Lung (tissue), 12 donors: ENCODE measurements around the gene ZNF106. TPM values are rescaled to one million over a fixed set of nuclear protein-coding genes. Genes with fewer than 3 reads are reported as not detected.
A peak's percentile ranks its signal among the peaks of the same experiment; 100 is the strongest.

Experiments used
- ATAC-seq: fragments of 200-7000 bp; cut with Tn5 transposase; one replicate; pipeline ENCODE4 v1.9.1; 2020; ENCODE audit warnings: moderate number of reproducible peaks; ENCODE audit not compliant: insufficient read depth, low FRiP score
- DNase-seq, 3 donors: peaks; one replicate each; pipeline ENCODE4 v3.0.0-alpha.2; 2013 to 2017
- H3K27ac ChIP-seq, 2 donors: one replicate each; pipeline ENCODE4 v1.5.1; 2013; ENCODE audit warnings: mild to moderate bottlenecking in 2 of 2, moderate library complexity in 2 of 2, control low read depth in 1 of 2, inconsistent platforms in 1 of 2, low read depth in 1 of 2, low read length in 1 of 2
- H3K27me3 ChIP-seq, 3 donors: one replicate each; pipeline ENCODE4 v1.5.1; 2013; ENCODE audit warnings: low read length in 2 of 3; ENCODE audit not compliant: control insufficient read depth in 3 of 3, insufficient read depth in 3 of 3
- H3K36me3 ChIP-seq, 4 donors: one replicate each; pipeline ENCODE4 v1.5.1; 2013; ENCODE audit warnings: low read length in 4 of 4, mild to moderate bottlenecking in 1 of 4, moderate library complexity in 1 of 4; ENCODE audit not compliant: control insufficient read depth in 4 of 4, insufficient read depth in 4 of 4
- H3K4me1 ChIP-seq, 5 donors: one replicate each; pipeline ENCODE4 v1.5.1; 2013; ENCODE audit warnings: low read length in 5 of 5, mild to moderate bottlenecking in 2 of 5, moderate library complexity in 1 of 5; ENCODE audit not compliant: control insufficient read depth in 5 of 5, insufficient read depth in 5 of 5
- H3K4me3 ChIP-seq: one replicate; pipeline ENCODE4 v1.5.1; 2013; ENCODE audit warnings: mild to moderate bottlenecking, control low read depth, moderate library complexity
- H3K9ac ChIP-seq, 2 donors: one replicate each; pipeline ENCODE4 v1.5.1; 2013; ENCODE audit warnings: low read length in 2 of 2, control low read depth in 1 of 2; ENCODE audit not compliant: insufficient read depth in 1 of 2
- H3K9me3 ChIP-seq, 4 donors: one replicate each; pipeline ENCODE4 v1.5.1; 2013; ENCODE audit warnings: low read length in 3 of 4, mild to moderate bottlenecking in 1 of 4, moderate library complexity in 1 of 4; ENCODE audit not compliant: control insufficient read depth in 4 of 4, insufficient read depth in 3 of 4
- CTCF ChIP-seq: IDR thresholded peaks from 2 replicates; pipeline ENCODE4 v1.5.1; 2012; ENCODE audit warnings: mild to moderate bottlenecking; ENCODE audit errors: control extremely low read depth, extremely low read depth
- WGBS, 2 donors: extraction: QIAGEN DNeasy Blood & Tissue Kit; methylation state at CpG; one replicate each; pipeline ENCODE4 v1.1.7; 2013; 5-methylcytosine and 5-hydroxymethylcytosine counted together
- polyA plus RNA-seq, 2 donors: library from polyadenylated mRNA; stranded (reverse); fragments of 200-250 nt; gene quantifications; one replicate each; pipeline ENCODE4 v1.2.1, GENCODE V29; 2013
- total RNA-seq, 2 donors: library from RNA; depleted of rRNA in 1 of 2; stranded (reverse); fragments of >200 nt in 1 of 2; gene quantifications; one replicate each; pipeline ENCODE4 v1.2.1, GENCODE V29; 2014 to 2021
- donor health status: control.
- donor health status: control.
- donor health status: Bipolar disorder and iron deficiency.
- donor health status: healthy.
- donor health status: DM: yes; HTN: yes; CAD: no.

ZNF106 gene
- total and polyA plus RNA-seq, 4 donors: 10.9 to 67.5 (median 41.2) TPM

- H3K4me3 ChIP-seq: no peak overlapping the region
- no peak for DNase-seq
- H3K9me3 ChIP-seq: no peaks in the 10 kb centered on the region
- ATAC-seq: no peak
- peaks cover 0 to 2% (median 0%) of the 10 kb centered on the region in 5 donors for H3K4me1 ChIP-seq
- H3K9ac ChIP-seq: no peak overlapping the region
- WGBS, 2 donors: 75 to 89% methylated on average over 8 of the region's 8 CpGs
- no peak for TF ChIP-seq CTCF
- peaks cover 5 to 8% (median 7%) of the 10 kb centered on the region in 4 donors for H3K36me3 ChIP-seq
- no peaks in the 10 kb centered on the region for H3K27me3 ChIP-seq
- no peak overlapping the region for H3K27ac ChIP-seq
These were observed 25.3 kb downstream of the ZNF106 start for GRCh38 chr15:42465520-42466259.

DNA sequence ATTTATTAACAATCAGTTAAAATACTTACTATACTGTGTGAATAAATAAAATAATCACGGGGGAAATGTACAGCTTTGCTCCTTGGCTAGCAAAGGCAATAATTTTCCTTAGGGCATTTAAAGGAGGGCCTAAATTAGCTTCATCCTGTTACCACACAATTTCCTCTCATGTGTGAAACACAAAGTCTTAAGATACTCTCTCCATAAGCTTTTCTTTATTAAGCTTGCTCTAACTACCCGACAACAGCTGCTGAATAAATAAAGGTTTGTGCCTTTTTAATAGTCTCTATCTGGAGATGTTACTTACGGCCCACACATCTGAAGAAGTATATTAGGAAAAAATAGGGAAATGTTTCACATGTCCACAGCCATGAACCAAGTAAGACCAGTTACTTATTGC lies 29.7 kb downstream of the ZNF106 start:
- ATAC-seq (no peak), DNase-seq (no peak)
- H3K27ac ChIP-seq: peak overlapping the region in 1 of 2 donors; percentile 6
- no peak for TF ChIP-seq CTCF
- WGBS, 2 donors: 60 to 66% methylated on average over 3 of the region's 3 CpGs
- H3K36me3 ChIP-seq: peaks cover 5 to 8% (median 6%) of the 10 kb centered on the region in 4 donors
- no peak overlapping the region for H3K4me3 ChIP-seq
- no peaks in the 10 kb centered on the region for H3K9me3 ChIP-seq
- no peak overlapping the region for H3K9ac ChIP-seq
- H3K4me1 ChIP-seq: peaks cover 1 to 20% (median 8%) of the 10 kb centered on the region in 5 donors
- no peaks in the 10 kb centered on the region for H3K27me3 ChIP-seq

- DNase-seq (peak; percentile 95 to 99 (median 99)), ATAC-seq (peak; percentile 77)
- 51 to 72% methylated on average over 8 of the region's 8 CpGs for WGBS, 2 donors
- Histone ChIP-seq H3K36me3 (peaks cover 0 to 4% (median 1%) of the 10 kb centered on the region in 4 donors), H3K27ac (peak overlapping the region; percentile 81 to 96), H3K9me3 (no peaks in the 10 kb centered on the region), H3K4me1 (peaks cover 1 to 20% (median 8%) of the 10 kb centered on the region in 5 donors), H3K4me3 (no peak overlapping the region), H3K27me3 (no peaks in the 10 kb centered on the region), H3K9ac (peak overlapping the region in 1 of 2 donors; percentile 84)
- no peak for TF ChIP-seq CTCF
These were observed 33.2 kb downstream of the ZNF106 start for GRCh38 chr15:42457445-42458442.
